ENCODE measurements around the gene CD163.

GRCh38 chr12:7493006-7493405, 10.6 kb downstream of the CD163 start:
- no peak for TF ChIP-seq FOXK2 (IDR thresholded peaks at IDR 0.05)
- no peak for TF ChIP-seq FOXA1 (IDR thresholded peaks at IDR 0.05)
- TF ChIP-seq ELF4 (IDR thresholded peaks at IDR 0.05): no peak
- TF ChIP-seq FOXM1 (IDR thresholded peaks at IDR 0.05; ENCODE audit: borderline replicate concordance): no peak
- no peak for TF ChIP-seq SP1 (IDR thresholded peaks at IDR 0.05)
- TF ChIP-seq TARDBP (IDR thresholded peaks at IDR 0.05): no peak
- no peak for TF ChIP-seq CTBP1 (IDR thresholded peaks at IDR 0.05; ENCODE audit: borderline replicate concordance)
- TF ChIP-seq BHLHE40 (IDR thresholded peaks at IDR 0.05; ENCODE audit: borderline replicate concordance): no peak
- no peak for TF ChIP-seq ZNF384 (IDR thresholded peaks at IDR 0.05)
- no peak for TF ChIP-seq HDGF (IDR thresholded peaks at IDR 0.05; ENCODE audit: borderline replicate concordance)
- TF ChIP-seq SUZ12 (IDR thresholded peaks at IDR 0.05): no peak
- TF ChIP-seq L3MBTL2 (conservative IDR thresholded peaks at IDR 0.05): no peak
- TF ChIP-seq PKNOX1 (IDR thresholded peaks at IDR 0.05): no peak

Measured in HEK293T (cell line).